PC-9 (cell line): ENCODE results near the gene JARID2. TPM values are rescaled to one million over a fixed set of nuclear protein-coding genes. Genes with fewer than 3 reads are reported as not detected.

Source experiments
- BruUV-seq: library from RNA; stranded (reverse); fragments of 400-500 nt; replicated peaks from 2 replicates; lab custom pipeline; 2021; lab: Mats Ljungman, UMichigan
- CTCF ChIA-PET: fragments of 300-600 bp; sonication (Branson Sonifier 250); formaldehyde crosslinking; loops from one replicate; lab custom pipeline; 2022; ENCODE audit warnings: antibody characterized with exemption; lab: Charles Lee
- POLR2A ChIA-PET: fragments of 300-600 bp; sonication (Branson Sonifier 250); formaldehyde crosslinking; loops from one replicate; lab custom pipeline; 2022; ENCODE audit warnings: antibody characterized with exemption; ENCODE audit not compliant: unreplicated experiment; lab: Charles Lee
- DNase-seq, 2 experiments: peaks; one replicate each; pipeline versions ENCODE4 v3.0.0 to v3.0.0-alpha.2; 2015 to 2022; ENCODE audit warnings: mixed read lengths in 1 of 2
- H2AFZ ChIP-seq: fragments of 200-600 bp; sonication (generic); 2 replicates; pipeline ENCODE4 v1.8.1; 2017; ENCODE audit warnings: antibody characterized with exemption
- H3F3A ChIP-seq: fragments of 200-600 bp; sonication (generic); 2 replicates; pipeline ENCODE4 v1.8.1; 2017; ENCODE audit warnings: antibody characterized with exemption, mild to moderate bottlenecking, low read depth; ENCODE audit not compliant: insufficient read depth
- H3K27ac ChIP-seq: fragments of 200-600 bp; sonication (generic); 2 replicates; pipeline ENCODE4 v1.6.1; 2016; ENCODE audit warnings: mixed run types
- H3K27me3 ChIP-seq: fragments of 200-600 bp; sonication (generic); 2 replicates; pipeline ENCODE4 v1.6.1; 2016; ENCODE audit warnings: low read depth, mixed run types; ENCODE audit not compliant: insufficient read depth
- H3K36me3 ChIP-seq: fragments of 200-600 bp; sonication (generic); 2 replicates; pipeline ENCODE4 v1.6.1; 2016; ENCODE audit warnings: low read depth, mixed run types
- H3K4me1 ChIP-seq: fragments of 200-600 bp; sonication (generic); replicated peaks from 2 replicates; pipeline ENCODE4 v1.6.1; 2016; ENCODE audit warnings: mixed run types; ENCODE audit not compliant: insufficient read depth
- H3K4me2 ChIP-seq: fragments of 200-600 bp; sonication (generic); 2 replicates; pipeline ENCODE4 v1.6.1; 2017; ENCODE audit warnings: mixed run types
- H3K4me3 ChIP-seq: fragments of 200-600 bp; sonication (generic); 2 replicates; pipeline ENCODE4 v1.6.1; 2016; ENCODE audit warnings: mixed run types
- H3K79me2 ChIP-seq: fragments of 200-600 bp; sonication (generic); 2 replicates; pipeline ENCODE4 v1.6.1; 2017; ENCODE audit warnings: low read depth, mixed run types
- H3K9me2 ChIP-seq: fragments of 200-600 bp; sonication (generic); 2 replicates; pipeline ENCODE4 v1.8.1; 2017; ENCODE audit warnings: mild to moderate bottlenecking; ENCODE audit not compliant: insufficient read depth
- H3K9me3 ChIP-seq: fragments of 200-600 bp; sonication (generic); 2 replicates; pipeline ENCODE4 v1.8.1; 2016; ENCODE audit warnings: low read depth; ENCODE audit not compliant: insufficient read depth
- H4K20me1 ChIP-seq: fragments of 200-600 bp; sonication (generic); 2 replicates; pipeline ENCODE4 v1.8.1; 2017; ENCODE audit not compliant: insufficient read depth
- CTCF ChIP-seq: fragments of 200-600 bp; sonication (generic); conservative IDR thresholded peaks from 2 replicates; pipeline ENCODE4 v1.6.1; 2017; ENCODE audit warnings: mixed run types, antibody characterized with exemption, mild to moderate bottlenecking, moderate library complexity
- EZH2 ChIP-seq: fragments of 200-600 bp; sonication (generic); IDR thresholded peaks from 2 replicates; pipeline ENCODE4 v1.8.0; 2017; ENCODE audit warnings: antibody characterized with exemption, low read depth
- intact Hi-C: fragments of 100-400 bp; cut with micrococcal nuclease; formaldehyde crosslinking; loops from one replicate; pipeline ENCODE4 v1.10.0; 2022; ENCODE audit not compliant: unreplicated experiment
- total RNA-seq: library from RNA; stranded (reverse); gene quantifications from 2 replicates; pipeline ENCODE4 v1.2.3, GENCODE V29; 2021

Gene JARID2
- total RNA-seq, 1 experiment from 2014 or later = 35.0 TPM

GRCh38 chr6:15250187-15251168 is 4.6 kb downstream of the JARID2 start:
- no peak for TF ChIP-seq EZH2
- no peak for TF ChIP-seq CTCF
- no peaks in the 10 kb centered on the region for H3K9me2 ChIP-seq
- DNase-seq = no peak
- H3K4me2 ChIP-seq = peak overlapping the region; percentile 84
- BruUV-seq = no TSS peak
- H2AFZ ChIP-seq = no peak overlapping the region
- H3K27ac ChIP-seq = peak overlapping the region; percentile 73
- intact Hi-C loops = loop anchor here (5.0 kb wide), 1 partner anchor 372 kb away; no protein-coding TSS in a partner anchor
- H3K4me1 ChIP-seq = peaks cover 50% of the 10 kb centered on the region
- peaks cover 46% of the 10 kb centered on the region for H3F3A ChIP-seq
- ChIA-PET POLR2A (interaction anchor here (0.7 kb wide), 2 partner anchors 28 to 1029 kb away, joined by 3 to 10 read pairs; no protein-coding TSS in a partner anchor), CTCF (no interaction called here)
- H3K36me3 ChIP-seq = no peaks in the 10 kb centered on the region; the same call in 1 of the 2 replicates
- peaks cover 89% of the 10 kb centered on the region for H3K79me2 ChIP-seq
- H4K20me1 ChIP-seq = peaks cover 9% of the 10 kb centered on the region; the same call in 1 of the 2 replicates
- no peaks in the 10 kb centered on the region for H3K27me3 ChIP-seq
- no peaks in the 10 kb centered on the region for H3K9me3 ChIP-seq
- peak overlapping the region; percentile 64; the same call in 1 of the 2 replicates for H3K4me3 ChIP-seq

GRCh38 chr6:15252195-15252594 is 6.3 kb downstream of the JARID2 start:
- Histone ChIP-seq H3K4me3 (no peak overlapping the region), H3K79me2 (peaks cover 93% of the 10 kb centered on the region), H3K36me3 (no peaks in the 10 kb centered on the region; the same call in 1 of the 2 replicates), H3K27me3 (no peaks in the 10 kb centered on the region), H3K4me1 (peaks cover 67% of the 10 kb centered on the region), H3K9me3 (no peaks in the 10 kb centered on the region), H3K4me2 (peak overlapping the region; percentile 84), H2AFZ (no peak overlapping the region), H3K27ac (peak overlapping the region; percentile 73), H3F3A (peaks cover 44% of the 10 kb centered on the region), H3K9me2 (no peaks in the 10 kb centered on the region), H4K20me1 (peaks cover 22% of the 10 kb centered on the region)
- CTCF ChIA-PET = no interaction called here
- no peak for DNase-seq
- intact Hi-C loops = loop anchor here (5.0 kb wide), 1 partner anchor 370 kb away; no protein-coding TSS in a partner anchor
- POLR2A ChIA-PET = no interaction called here
- TF ChIP-seq EZH2 (no peak), CTCF (no peak)
- no TSS peak for BruUV-seq

- POLR2A ChIA-PET = no interaction called here
- intact Hi-C loops = loop anchor here (5.0 kb wide), 1 partner anchor 369 kb away; no protein-coding TSS in a partner anchor
Measured at GRCh38 chr6:15253203-15254022, 7.5 kb downstream of the JARID2 start.

More at GRCh38 chr6:15253203-15254022, 7.5 kb downstream of the JARID2 start:
- Histone ChIP-seq H3K27me3 (no peaks in the 10 kb centered on the region), H3K9me3 (no peaks in the 10 kb centered on the region), H3K79me2 (peaks cover 97% of the 10 kb centered on the region), H3K36me3 (no peaks in the 10 kb centered on the region; the same call in 1 of the 2 replicates), H3K9me2 (no peaks in the 10 kb centered on the region), H3K4me1 (peaks cover 67% of the 10 kb centered on the region), H3K27ac (no peak overlapping the region), H3F3A (peaks cover 39% of the 10 kb centered on the region), H3K4me2 (no peak overlapping the region), H4K20me1 (peaks cover 29% of the 10 kb centered on the region), H3K4me3 (no peak overlapping the region), H2AFZ (no peak overlapping the region)
- TF ChIP-seq EZH2 = no peak
- TF ChIP-seq CTCF = no peak
- CTCF ChIA-PET = no interaction called here
- no peak for DNase-seq
- BruUV-seq = no TSS peak
